Left lung (tissue), 10 donors: Measurements from ENCODE around the gene B2M. TPM values are rescaled to one million over a fixed set of nuclear protein-coding genes. Genes with fewer than 3 reads are reported as not detected.
A peak's percentile ranks its signal among the peaks of the same experiment; 100 is the strongest.
"Not testable (repeated sequence)": the region's sequence is repeated elsewhere in the genome, so short reads cannot be mapped to it uniquely, and the experiment has no call there.

ENCODE experiments used
- ATAC-seq: fragments of 200-7000 bp; cut with Tn5 transposase; one replicate; pipeline ENCODE4 v1.9.1; 2020; ENCODE audit warnings: moderate library complexity
- DNase-seq, 4 donors: peaks; one replicate each; pipeline ENCODE4 v3.0.0-alpha.2; 2013 to 2020
- H3K27ac ChIP-seq, 2 donors: fragments of 200-600 bp; sonication (generic) in 1 of 2; one replicate each; pipeline versions ENCODE4 v1.5.0 to v1.8.0; 2020 to 2021
- H3K27me3 ChIP-seq, 2 donors: fragments of 200-600 bp; sonication (generic) in 1 of 2; one replicate each; pipeline versions ENCODE4 v1.5.0 to v1.8.0; 2020 to 2021
- H3K36me3 ChIP-seq, 2 donors: fragments of 200-600 bp; sonication (generic) in 1 of 2; one replicate each; pipeline versions ENCODE4 v1.5.0 to v1.8.0; 2020 to 2021
- H3K4me1 ChIP-seq, 2 donors: fragments of 200-600 bp; one replicate each; pipeline ENCODE4 v1.8.0; 2021
- H3K4me3 ChIP-seq, 2 donors: fragments of 200-600 bp; sonication (generic) in 1 of 2; one replicate each; pipeline versions ENCODE4 v1.5.0 to v1.8.0; 2020 to 2021; ENCODE audit warnings: mild to moderate bottlenecking in 1 of 2
- H3K9me3 ChIP-seq, 2 donors: fragments of 200-600 bp; sonication (generic) in 1 of 2; one replicate each; pipeline versions ENCODE4 v1.5.0 to v1.8.0; 2020 to 2021
- intact Hi-C, 2 donors: fragments of 100-400 bp; cut with DNase I; formaldehyde crosslinking; loops; one replicate each; pipeline versions ENCODE4 v1.11.2 to v1.14.2; 2022
- polyA plus RNA-seq, 6 donors: library from polyadenylated mRNA; unstranded; fragments of 120-200 nt; gene quantifications; one replicate each; pipeline ENCODE4 v1.2.1, GENCODE V29; 2013; ENCODE audit not compliant: insufficient read length in 6 of 6
- total RNA-seq, 2 donors: library from RNA; stranded (reverse); fragmentation: NEBNext Ultra II Directional; extraction: Animal tissue kit (Norgen Biotek cat#: 25700); gene quantifications; one replicate each; pipeline ENCODE4 v1.2.1, GENCODE V29; 2021
- TF ChIP-seq, protein P1 (sequence below), 2 donors: fragments of 200-600 bp; sonication (generic) in 1 of 2; IDR thresholded peaks; one replicate each; pipeline versions ENCODE4 v1.5.0 to v1.8.0; 2021; ENCODE audit warnings: antibody characterized with exemption in 2 of 2
- donor health status: DM: no; HTN: yes; CAD: no.
- donor health status: DM: no; HTN: no; CAD: no.

B2M gene
- total and polyA plus RNA-seq, 8 donors = 1,154 to 5,072 (median 1,442) TPM

- DNase-seq (no peak), ATAC-seq (no peak)
- TF ChIP-seq, protein P1, sequence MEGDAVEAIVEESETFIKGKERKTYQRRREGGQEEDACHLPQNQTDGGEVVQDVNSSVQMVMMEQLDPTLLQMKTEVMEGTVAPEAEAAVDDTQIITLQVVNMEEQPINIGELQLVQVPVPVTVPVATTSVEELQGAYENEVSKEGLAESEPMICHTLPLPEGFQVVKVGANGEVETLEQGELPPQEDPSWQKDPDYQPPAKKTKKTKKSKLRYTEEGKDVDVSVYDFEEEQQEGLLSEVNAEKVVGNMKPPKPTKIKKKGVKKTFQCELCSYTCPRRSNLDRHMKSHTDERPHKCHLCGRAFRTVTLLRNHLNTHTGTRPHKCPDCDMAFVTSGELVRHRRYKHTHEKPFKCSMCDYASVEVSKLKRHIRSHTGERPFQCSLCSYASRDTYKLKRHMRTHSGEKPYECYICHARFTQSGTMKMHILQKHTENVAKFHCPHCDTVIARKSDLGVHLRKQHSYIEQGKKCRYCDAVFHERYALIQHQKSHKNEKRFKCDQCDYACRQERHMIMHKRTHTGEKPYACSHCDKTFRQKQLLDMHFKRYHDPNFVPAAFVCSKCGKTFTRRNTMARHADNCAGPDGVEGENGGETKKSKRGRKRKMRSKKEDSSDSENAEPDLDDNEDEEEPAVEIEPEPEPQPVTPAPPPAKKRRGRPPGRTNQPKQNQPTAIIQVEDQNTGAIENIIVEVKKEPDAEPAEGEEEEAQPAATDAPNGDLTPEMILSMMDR (IDR thresholded peaks at IDR 0.05) = no peak
- intact Hi-C loops = loop anchor here (5.0 to 10.0 kb wide), 2 partner anchors 70 to 73 kb away; partner anchors contain the start of gene SPG11 (in 2 of the 2)
- no peaks in the 10 kb centered on the region for H3K9me3 ChIP-seq
- peak overlapping the region; percentile 59 to 78 for H3K27ac ChIP-seq
- no peak overlapping the region for H3K4me3 ChIP-seq
- peaks cover 8 to 50% of the 10 kb centered on the region in 2 donors for H3K4me1 ChIP-seq
- H3K36me3 ChIP-seq = peaks cover 0 to 9% of the 10 kb centered on the region in 2 donors
- no peaks in the 10 kb centered on the region for H3K27me3 ChIP-seq
Measured at GRCh38 chr15:44734839-44735481, 23.6 kb downstream of the B2M start.

DNA sequence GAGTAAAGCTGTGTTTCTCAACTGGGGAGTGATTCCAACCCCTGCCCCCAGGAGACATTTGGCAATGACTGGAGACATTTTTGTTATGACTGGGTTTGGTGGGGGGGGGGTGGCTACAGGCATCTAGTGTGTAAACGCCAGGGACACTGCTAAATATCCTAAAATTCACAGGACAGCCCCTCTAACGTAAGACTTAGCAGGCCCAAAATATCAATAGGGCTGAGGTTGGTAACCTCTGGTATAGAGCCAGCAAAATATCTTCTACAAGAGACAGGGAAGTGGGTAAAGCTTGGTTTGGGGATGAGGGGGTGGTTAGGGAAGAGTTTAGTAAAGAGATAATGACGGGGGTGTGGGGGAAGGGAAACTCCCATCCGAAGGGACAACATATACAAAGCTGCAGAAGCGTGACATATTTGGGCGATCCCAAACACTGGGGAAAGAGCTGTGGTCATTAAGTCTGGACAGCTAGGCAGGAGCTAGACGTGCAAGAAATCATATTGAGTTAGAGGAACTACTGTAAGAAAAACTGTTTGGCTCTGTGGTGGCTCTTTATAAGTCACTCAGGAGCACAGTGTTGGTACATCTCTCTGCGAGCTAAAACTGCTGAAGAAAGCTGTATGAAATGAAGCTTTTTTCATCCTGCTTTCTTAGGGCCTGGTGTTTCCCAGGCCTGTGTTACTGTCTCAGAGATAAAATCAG lies 24.3 kb downstream of the B2M start:
- intact Hi-C loops = loop anchor here (5.0 to 10.0 kb wide), 2 partner anchors 71 to 73 kb away; partner anchors contain the start of gene SPG11 (in 2 of the 2)
- peak overlapping the region; percentile 59 to 78 for H3K27ac ChIP-seq
- TF ChIP-seq, protein P1 (IDR thresholded peaks at IDR 0.05) = no peak
- ATAC-seq = peak; percentile 70
- H3K36me3 ChIP-seq = peaks cover 0 to 9% of the 10 kb centered on the region in 2 donors
- no peaks in the 10 kb centered on the region for H3K9me3 ChIP-seq
- H3K4me1 ChIP-seq = peaks cover 6 to 44% of the 10 kb centered on the region in 2 donors
- no peaks in the 10 kb centered on the region for H3K27me3 ChIP-seq
- no peak overlapping the region for H3K4me3 ChIP-seq
- no peak for DNase-seq

DNA sequence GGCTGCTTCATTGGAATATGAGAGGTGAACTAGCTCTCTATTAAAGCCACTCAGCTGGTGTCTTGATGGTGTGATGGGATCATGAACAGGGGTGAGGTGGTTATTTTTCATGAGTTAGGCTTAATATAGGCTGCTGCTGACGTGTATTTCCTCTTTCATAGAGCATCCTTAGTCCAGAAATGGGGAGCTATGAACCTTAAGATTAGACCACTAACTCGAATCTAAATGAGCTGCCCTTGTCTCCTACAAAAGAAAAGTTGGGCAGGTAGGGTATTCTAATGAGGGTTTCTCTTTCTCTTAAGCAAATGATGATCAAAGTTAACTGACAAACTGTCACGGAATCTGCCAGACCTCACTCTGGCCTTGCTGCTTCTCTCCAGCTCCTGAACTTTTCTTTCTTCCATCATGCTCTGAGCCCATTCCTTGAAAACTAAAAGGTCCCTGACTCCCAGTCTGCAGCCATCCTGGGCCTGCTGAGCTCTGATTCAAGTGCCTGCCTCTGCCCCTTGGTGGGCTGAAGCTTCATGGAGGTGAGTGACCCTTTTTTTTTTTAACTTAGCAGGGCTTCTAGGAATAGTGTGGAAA lies 25.0 kb downstream of the B2M start, which contains the start of gene TRIM69:
TRIM69 (plus strand) TSS at position 348 of the 585 bp plus-strand sequence; CDS start at position 525, 177 bp downstream.
- Histone ChIP-seq H3K27ac (peak within 1 kb of the TSS; percentile 59 to 78), H3K36me3 (peaks cover 0 to 8% of the 10 kb centered on the region in 2 donors), H3K27me3 (no peaks in the 10 kb centered on the region), H3K4me1 (peaks cover 0 to 37% of the 10 kb centered on the region in 2 donors), H3K4me3 (no peak within 1 kb of the TSS), H3K9me3 (no peaks in the 10 kb centered on the region)
- intact Hi-C loops = loop anchor here (5.0 to 10.0 kb wide), 2 partner anchors 71 to 74 kb away; partner anchors contain the start of gene SPG11 (in 2 of the 2)
- ATAC-seq (no peak), DNase-seq (no peak)
- TF ChIP-seq, protein P1 (IDR thresholded peaks at IDR 0.05) = no peak

- H3K36me3 ChIP-seq = no peaks in the 10 kb centered on the region
- no peaks in the 10 kb centered on the region for H3K27me3 ChIP-seq
- intact Hi-C loops = loop anchor here (5.0 to 10.0 kb wide), 2 partner anchors 74 to 76 kb away; partner anchors contain the start of gene SPG11 (in 2 of the 2)
- H3K9me3 ChIP-seq = no peaks in the 10 kb centered on the region
- H3K4me1 ChIP-seq = peaks cover 0 to 29% of the 10 kb centered on the region in 2 donors
- TF ChIP-seq, protein P1 (IDR thresholded peaks at IDR 0.05) = peak; percentile 63 to 68
- no peak overlapping the region for H3K27ac ChIP-seq
- no peak overlapping the region for H3K4me3 ChIP-seq
- ATAC-seq = peak; percentile 79
- peak in 1 of 4 donors; percentile 57 for DNase-seq
Measured at GRCh38 chr15:44738340-44738984, 27.1 kb downstream of the B2M start.

- not testable (repeated sequence) for ATAC-seq, H3K4me3 ChIP-seq, H3K9me3 ChIP-seq, H3K36me3 ChIP-seq, H3K27ac ChIP-seq, DNase-seq, H3K27me3 ChIP-seq
- peaks cover 0 to 27% of the 10 kb centered on the region in 2 donors for H3K4me1 ChIP-seq
- intact Hi-C loops = loop anchor here (5.0 to 10.0 kb wide), 2 partner anchors 75 to 77 kb away; partner anchors contain the start of gene SPG11 (in 2 of the 2)
Measured at GRCh38 chr15:44739222-44739847, 28.0 kb downstream of the B2M start.

GRCh38 chr15:44743454-44743853 lies 32.1 kb downstream of the B2M start:
- H3K27ac ChIP-seq, H3K9me3 ChIP-seq, H3K36me3 ChIP-seq, H3K4me1 ChIP-seq, ATAC-seq, intact Hi-C loops, DNase-seq, H3K4me3 ChIP-seq, H3K27me3 ChIP-seq: not testable (repeated sequence)
